SK-N-SH (cell line): Measurements from ENCODE around the gene ST6GALNAC3. TPM values are rescaled to one million over a fixed set of nuclear protein-coding genes. Genes with fewer than 3 reads are reported as not detected.

Source experiments
- CTCF ChIA-PET: fragments of 300-600, 350-600 bp; formaldehyde crosslinking; extraction: SDS; loops from one replicate; lab custom pipeline; 2021; lab: Yijun Ruan, JAX
- POLR2A ChIA-PET: fragments of 350-600 bp; sonication (Branson Sonifier 250); formaldehyde crosslinking; extraction: SDS; loops from one replicate; lab custom pipeline; 2020; ENCODE audit warnings: antibody characterized with exemption, inconsistent platforms; lab: Yijun Ruan, JAX
- DNase-seq: peaks from one replicate; pipeline ENCODE4 v3.0.0; 2012
- H2AFZ ChIP-seq: fragments of 200-600 bp; sonication (generic); 2 replicates; pipeline ENCODE4 v1.8.1; 2016; ENCODE audit warnings: antibody characterized with exemption, mild to moderate bottlenecking, low read depth
- H3F3A ChIP-seq: fragments of 200-600 bp; sonication (generic); replicated peaks from 2 replicates; pipeline ENCODE3; 2016; ENCODE audit warnings: antibody characterized with exemption, mild to moderate bottlenecking; ENCODE audit not compliant: insufficient read depth
- H3K27ac ChIP-seq, 2 experiments: fragments of 200-500 bp in 1 of 2; fragments of 200-600 bp in 1 of 2; sonication (Bioruptor generic) in 1 of 2; sonication (generic), shearing (Covaris generic) in 1 of 2; 2 replicates each; pipeline versions ENCODE4 v1.5.1 to v1.6.1; 2014 to 2016; ENCODE audit warnings: low read depth in 2 of 2, inconsistent platforms in 1 of 2, low read length in 1 of 2, mild to moderate bottlenecking in 1 of 2, mixed read lengths in 1 of 2
- H3K27me3 ChIP-seq: fragments of 200-600 bp; sonication (generic), shearing (Covaris generic); 2 replicates; pipeline ENCODE4 v1.6.1; 2016; ENCODE audit warnings: mixed run types; ENCODE audit not compliant: insufficient read depth
- H3K36me3 ChIP-seq, 2 experiments: fragments of 200-500 bp in 1 of 2; fragments of 200-600 bp in 1 of 2; sonication (Bioruptor generic) in 1 of 2; sonication (generic) in 1 of 2; replicated peaks in 1 of 2; 2 replicates each; pipeline versions ENCODE3 to v1.5.1; 2014 to 2016; ENCODE audit warnings: low read length in 1 of 2, mild to moderate bottlenecking in 1 of 2; ENCODE audit not compliant: insufficient read depth in 2 of 2, control insufficient read depth in 1 of 2
- H3K4me1 ChIP-seq, 2 experiments: fragments of 200-500 bp in 1 of 2; fragments of 200-600 bp in 1 of 2; sonication (Bioruptor generic) in 1 of 2; sonication (generic), shearing (Covaris generic) in 1 of 2; 2 replicates each; pipeline versions ENCODE4 v1.5.1 to v1.6.1; 2014 to 2016; ENCODE audit warnings: low read depth in 1 of 2, low read length in 1 of 2, mixed run types in 1 of 2; ENCODE audit not compliant: insufficient read depth in 2 of 2, control insufficient read depth in 1 of 2
- H3K4me2 ChIP-seq: fragments of 200-600 bp; sonication (generic), shearing (Covaris generic); 2 replicates; pipeline ENCODE4 v1.6.1; 2017; ENCODE audit warnings: mixed run types
- H3K4me3 ChIP-seq, 2 experiments: fragments of 200-500 bp in 1 of 2; fragments of 200-600 bp in 1 of 2; sonication (Bioruptor generic) in 1 of 2; sonication (generic), shearing (Covaris generic) in 1 of 2; 2 replicates each; pipeline versions ENCODE4 v1.5.1 to v1.8.1; 2014 to 2016; ENCODE audit warnings: low read depth in 2 of 2, inconsistent platforms in 1 of 2, low read length in 1 of 2, mild to moderate bottlenecking in 1 of 2, mixed read lengths in 1 of 2, moderate library complexity in 1 of 2
- H3K79me2 ChIP-seq: fragments of 200-600 bp; sonication (generic); 2 replicates; pipeline ENCODE4 v1.8.1; 2017; ENCODE audit warnings: mild to moderate bottlenecking; ENCODE audit not compliant: insufficient read depth
- H3K9ac ChIP-seq: fragments of 200-600 bp; sonication (generic); 2 replicates; pipeline ENCODE4 v1.6.1; 2017; ENCODE audit warnings: mixed run types
- H3K9me2 ChIP-seq: fragments of 200-600 bp; sonication (generic); 2 replicates; pipeline ENCODE4 v1.6.1; 2017; ENCODE audit warnings: mixed run types
- H3K9me3 ChIP-seq: fragments of 200-600 bp; sonication (generic); 2 replicates; pipeline ENCODE4 v1.6.1; 2017; ENCODE audit warnings: mixed run types, mild to moderate bottlenecking, moderate library complexity
- H4K20me1 ChIP-seq: fragments of 200-600 bp; sonication (generic); 2 replicates; pipeline ENCODE4 v1.6.1; 2017; ENCODE audit warnings: mild to moderate bottlenecking, mixed run types; ENCODE audit not compliant: insufficient read depth
- CHD2 ChIP-seq: fragments of 150-350 bp; IDR thresholded peaks from 2 replicates; pipeline ENCODE4 v1.6.1; 2018; ENCODE audit warnings: low read length; ENCODE audit not compliant: partially characterized antibody
- CTCF ChIP-seq: fragments of 200-600 bp; sonication (generic); IDR thresholded peaks from 2 replicates; pipeline ENCODE4 v1.6.1; 2017; ENCODE audit warnings: antibody characterized with exemption, mild to moderate bottlenecking, moderate library complexity
- ELF1 ChIP-seq: IDR thresholded peaks from 2 replicates; pipeline ENCODE4 v1.4.0; 2012
- EP300 ChIP-seq, 2 experiments: IDR thresholded peaks; 2 replicates each; pipeline versions ENCODE4 v1.4.0 to v1.6.1; 2012; ENCODE audit warnings: borderline replicate concordance in 1 of 2, low read depth in 1 of 2, low read length in 1 of 2
- EZH2phosphoT487 ChIP-seq: fragments of 200-600 bp; sonication (generic); IDR thresholded peaks from 2 replicates; pipeline ENCODE4 v1.6.1; 2017; ENCODE audit warnings: low read depth, mixed run types, mild to moderate bottlenecking, antibody characterized with exemption, moderate library complexity, borderline replicate concordance
- FOSL2 ChIP-seq: IDR thresholded peaks from 2 replicates; pipeline ENCODE4 v1.4.0; 2012; ENCODE audit warnings: low read depth, mild to moderate bottlenecking, moderate library complexity, borderline replicate concordance
- FOXM1 ChIP-seq: IDR thresholded peaks from 2 replicates; pipeline ENCODE4 v1.4.0; 2012; ENCODE audit warnings: low read depth, mild to moderate bottlenecking
- GABPA ChIP-seq: IDR thresholded peaks from 2 replicates; pipeline ENCODE4 v1.4.0; 2012; ENCODE audit warnings: low read depth, mild to moderate bottlenecking
- GATA2 ChIP-seq: sonication (generic); formaldehyde crosslinking; IDR thresholded peaks from 2 replicates; pipeline ENCODE4 v1.5.0; 2020; ENCODE audit warnings: mild to moderate bottlenecking, missing genetic modification reagents
- JUND ChIP-seq: IDR thresholded peaks from 2 replicates; pipeline ENCODE4 v1.4.0; 2012
- RAD21 ChIP-seq: IDR thresholded peaks from 2 replicates; pipeline ENCODE4 v1.6.1; 2012; ENCODE audit warnings: mild to moderate bottlenecking, low read length
- RFX5 ChIP-seq: IDR thresholded peaks from 2 replicates; pipeline ENCODE4 v1.6.1; 2012; ENCODE audit warnings: mild to moderate bottlenecking, improper control_type of control experiment, low read length
- RXRA ChIP-seq: IDR thresholded peaks from 2 replicates; pipeline ENCODE4 v1.4.0; 2012; ENCODE audit warnings: low read depth, mild to moderate bottlenecking, borderline replicate concordance
- SIN3A ChIP-seq: IDR thresholded peaks from 2 replicates; pipeline ENCODE4 v1.6.1; 2012; ENCODE audit warnings: low read depth, mild to moderate bottlenecking, low read length, moderate library complexity, borderline replicate concordance
- SMC3 ChIP-seq: IDR thresholded peaks from 2 replicates; pipeline ENCODE4 v1.6.1; 2012; ENCODE audit warnings: low read depth, low read length, improper control_type of control experiment
- TCF12 ChIP-seq: IDR thresholded peaks from 2 replicates; pipeline ENCODE4 v1.4.0; 2012
- TEAD4 ChIP-seq: IDR thresholded peaks from 2 replicates; pipeline ENCODE4 v1.4.0; 2012; ENCODE audit warnings: mild to moderate bottlenecking, borderline replicate concordance; ENCODE audit not compliant: insufficient read depth
- USF1 ChIP-seq: IDR thresholded peaks from 2 replicates; pipeline ENCODE4 v1.4.0; 2012; ENCODE audit warnings: low read depth, borderline replicate concordance
- WGBS: methylation state at CpG from one replicate; pipeline ENCODE4 v1.1.6; 2017; ENCODE audit warnings: low lambda C conversion rate; 5-methylcytosine and 5-hydroxymethylcytosine counted together
- polyA plus RNA-seq, 3 experiments: library from polyadenylated mRNA; depleted of rRNA; stranded (reverse); fragments of >200 nt; gene quantifications; 2 replicates each; pipeline ENCODE4 v1.2.3, GENCODE V29; 2012

The ST6GALNAC3 gene
- polyA plus RNA-seq, 1 of the 3 experiments (the other 2 are of a cell fraction), result 8.1 TPM

GRCh38 chr1:76330991-76331603 is 256.6 kb downstream of the ST6GALNAC3 start:
- H3K27ac ChIP-seq, result no peak overlapping the region
- no peaks in the 10 kb centered on the region for H4K20me1 ChIP-seq
- 34% methylated on average over 3 of the region's 3 CpGs for WGBS
- H3K4me2 ChIP-seq, result no peak overlapping the region
- H2AFZ ChIP-seq, result no peak overlapping the region
- peak; percentile 16 for DNase-seq
- no peak overlapping the region; a peak in 1 of 4 replicates for H3K4me3 ChIP-seq
- TF ChIP-seq USF1 (no peak), EP300 (IDR thresholded peaks at IDR 0.05; ENCODE audit: borderline replicate concordance in 1 of 2, low read depth in 1 of 2, low read length in 1 of 2) (no peak), CHD2 (no peak), TCF12 (no peak), SIN3A (no peak), TEAD4 (no peak), GATA2 (CRISPR knock-in tag) (no peak), FOSL2 (no peak), GABPA (no peak), CTCF (peak; percentile 95), FOXM1 (no peak), JUND (0 out of 2 replicates have a peak, but pooled peaks have one; percentile 6), ELF1 (no peak), SMC3 (peak; percentile 84), EZH2phosphoT487 (no peak), RXRA (no peak), RAD21 (peak; percentile 89), RFX5 (peak; percentile 27; the same call in 1 of the 2 replicates)
- H3K9ac ChIP-seq, result no peak overlapping the region
- CTCF ChIA-PET, result interaction anchor here (0.9 to 1.5 kb wide), 7 partner anchors 10 to 794 kb away, joined by 3 to 8 read pairs (median 4); no protein-coding TSS in a partner anchor
- POLR2A ChIA-PET, result no interaction called here
- H3K9me3 ChIP-seq, result no peaks in the 10 kb centered on the region
- no peaks in the 10 kb centered on the region for H3K27me3 ChIP-seq
- peaks cover 0 to 6% of the 10 kb centered on the region in 2 experiments; a peak in 2 of 4 replicates for H3K4me1 ChIP-seq
- no peaks in the 10 kb centered on the region for H3K9me2 ChIP-seq
- H3K79me2 ChIP-seq, result no peaks in the 10 kb centered on the region
- H3F3A ChIP-seq, result no peaks in the 10 kb centered on the region
- H3K36me3 ChIP-seq, result peaks cover 0 to 4% of the 10 kb centered on the region in 2 experiments
